Measurements from ENCODE around the gene CAMTA1.

DNA sequence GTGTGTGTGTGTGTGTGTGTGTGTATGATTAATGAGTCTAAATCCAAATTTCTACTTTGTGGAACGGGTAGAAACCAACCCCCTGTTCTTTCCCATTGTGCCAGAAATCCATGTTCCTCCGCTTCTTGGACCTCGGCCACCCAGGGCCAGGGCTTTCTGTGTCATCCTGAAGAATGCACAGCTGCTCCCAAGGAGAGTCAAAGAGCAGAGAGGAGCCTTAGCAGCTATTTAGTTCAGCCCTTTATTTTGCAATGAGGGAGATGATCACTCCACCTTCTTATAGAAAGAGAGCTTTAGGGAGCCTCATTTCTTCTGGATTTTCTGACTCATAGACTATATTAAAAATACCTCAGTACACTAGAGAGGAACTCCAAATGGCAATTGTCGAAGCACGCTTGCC lies 496.6 kb downstream of the CAMTA1 start:
- TF ChIP-seq POLR2A (IDR thresholded peaks at IDR 0.05; ENCODE audit: low read length) (no peak), GATA1 (IDR thresholded peaks at IDR 0.05; ENCODE audit: low read depth, low read length) (no peak)

Measured in erythroblast (primary cell).